ENCODE data around the gene CPNE5.

CPNE5 gene

GRCh38 chr6:36787210-36787609 is 52.0 kb downstream of the CPNE5 start:
- DNase-seq, result no peak

GRCh38 chr6:36786055-36786675 is 53.1 kb downstream of the CPNE5 start:
- no peak for DNase-seq

GRCh38 chr6:36784376-36784636 is 54.9 kb downstream of the CPNE5 start:
- no peak for DNase-seq

- no peak for DNase-seq
These were observed 55.5 kb downstream of the CPNE5 start for GRCh38 chr6:36783603-36784375.

GRCh38 chr6:36781669-36782068 is 57.6 kb downstream of the CPNE5 start:
- DNase-seq, result no peak

GRCh38 chr6:36780442-36781177 is 58.6 kb downstream of the CPNE5 start:
- no peak for DNase-seq

- no peak for DNase-seq
These were observed 60.0 kb downstream of the CPNE5 start for GRCh38 chr6:36779227-36779626.

- no peak for DNase-seq
These were observed 61.4 kb downstream of the CPNE5 start for GRCh38 chr6:36777801-36778200.

GRCh38 chr6:36776167-36776566 is 63.1 kb downstream of the CPNE5 start:
- DNase-seq, result no peak

- peak in 1 of 2 experiments; percentile 25 for DNase-seq
These were observed 64.9 kb downstream of the CPNE5 start for GRCh38 chr6:36774331-36774730.

- no peak for DNase-seq
These were observed 66.8 kb downstream of the CPNE5 start for GRCh38 chr6:36772397-36772796.

- DNase-seq, result no peak
These were observed 68.1 kb downstream of the CPNE5 start for GRCh38 chr6:36771145-36771544.

GRCh38 chr6:36769676-36770499 is 69.4 kb downstream of the CPNE5 start:
- DNase-seq, result peak in 1 of 2 experiments; percentile 14

GRCh38 chr6:36769183-36769675 is 70.0 kb downstream of the CPNE5 start:
- DNase-seq, result no peak

GRCh38 chr6:36766399-36766945 is 72.8 kb downstream of the CPNE5 start:
- no peak for DNase-seq

- DNase-seq, result peak; percentile 80 to 82
These were observed 73.4 kb downstream of the CPNE5 start for GRCh38 chr6:36765594-36766398.

GRCh38 chr6:36765190-36765589 is 74.1 kb downstream of the CPNE5 start:
- no peak for DNase-seq

GRCh38 chr6:36762123-36762522 is 77.1 kb downstream of the CPNE5 start:
- no peak for DNase-seq

- DNase-seq, result no peak
These were observed 78.4 kb downstream of the CPNE5 start for GRCh38 chr6:36760685-36761435.

GRCh38 chr6:36759148-36759759 is 80.0 kb downstream of the CPNE5 start:
- peak; percentile 58 to 75 for DNase-seq
